ENCODE measurements around the gene KCNG2.

DNA sequence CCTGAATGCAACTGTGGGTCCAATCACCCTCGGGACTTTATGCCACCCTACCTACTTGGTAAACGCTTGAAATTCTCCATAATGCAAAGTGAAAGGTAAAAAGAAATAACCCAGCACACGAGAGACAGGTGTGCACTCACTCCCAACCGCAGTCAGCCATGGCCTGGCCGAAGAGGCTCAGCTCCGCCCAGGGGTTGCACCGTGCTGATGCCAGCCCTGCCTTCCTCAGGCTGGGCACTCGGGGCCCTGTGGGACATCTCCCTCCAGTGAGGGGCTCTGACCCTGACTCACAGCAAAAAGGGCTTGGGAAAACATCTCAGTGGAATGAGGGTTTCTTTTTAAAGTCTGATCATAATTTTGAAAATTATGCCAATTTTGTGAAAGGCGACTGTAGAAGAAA, 140.5 kb downstream of the KCNG2 start:
- TF ChIP-seq EZH2phosphoT487 (IDR thresholded peaks at IDR 0.05; ENCODE audit: unreplicated experiment): no peak
- TF ChIP-seq EZH2 (IDR thresholded peaks at IDR 0.05; ENCODE audit: low read depth, unreplicated experiment): no peak
- TF ChIP-seq, protein P1, sequence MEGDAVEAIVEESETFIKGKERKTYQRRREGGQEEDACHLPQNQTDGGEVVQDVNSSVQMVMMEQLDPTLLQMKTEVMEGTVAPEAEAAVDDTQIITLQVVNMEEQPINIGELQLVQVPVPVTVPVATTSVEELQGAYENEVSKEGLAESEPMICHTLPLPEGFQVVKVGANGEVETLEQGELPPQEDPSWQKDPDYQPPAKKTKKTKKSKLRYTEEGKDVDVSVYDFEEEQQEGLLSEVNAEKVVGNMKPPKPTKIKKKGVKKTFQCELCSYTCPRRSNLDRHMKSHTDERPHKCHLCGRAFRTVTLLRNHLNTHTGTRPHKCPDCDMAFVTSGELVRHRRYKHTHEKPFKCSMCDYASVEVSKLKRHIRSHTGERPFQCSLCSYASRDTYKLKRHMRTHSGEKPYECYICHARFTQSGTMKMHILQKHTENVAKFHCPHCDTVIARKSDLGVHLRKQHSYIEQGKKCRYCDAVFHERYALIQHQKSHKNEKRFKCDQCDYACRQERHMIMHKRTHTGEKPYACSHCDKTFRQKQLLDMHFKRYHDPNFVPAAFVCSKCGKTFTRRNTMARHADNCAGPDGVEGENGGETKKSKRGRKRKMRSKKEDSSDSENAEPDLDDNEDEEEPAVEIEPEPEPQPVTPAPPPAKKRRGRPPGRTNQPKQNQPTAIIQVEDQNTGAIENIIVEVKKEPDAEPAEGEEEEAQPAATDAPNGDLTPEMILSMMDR (conservative IDR thresholded peaks at IDR 0.05; ENCODE audit: low read depth in 2 of 2): no peak
- TF ChIP-seq, protein P2, sequence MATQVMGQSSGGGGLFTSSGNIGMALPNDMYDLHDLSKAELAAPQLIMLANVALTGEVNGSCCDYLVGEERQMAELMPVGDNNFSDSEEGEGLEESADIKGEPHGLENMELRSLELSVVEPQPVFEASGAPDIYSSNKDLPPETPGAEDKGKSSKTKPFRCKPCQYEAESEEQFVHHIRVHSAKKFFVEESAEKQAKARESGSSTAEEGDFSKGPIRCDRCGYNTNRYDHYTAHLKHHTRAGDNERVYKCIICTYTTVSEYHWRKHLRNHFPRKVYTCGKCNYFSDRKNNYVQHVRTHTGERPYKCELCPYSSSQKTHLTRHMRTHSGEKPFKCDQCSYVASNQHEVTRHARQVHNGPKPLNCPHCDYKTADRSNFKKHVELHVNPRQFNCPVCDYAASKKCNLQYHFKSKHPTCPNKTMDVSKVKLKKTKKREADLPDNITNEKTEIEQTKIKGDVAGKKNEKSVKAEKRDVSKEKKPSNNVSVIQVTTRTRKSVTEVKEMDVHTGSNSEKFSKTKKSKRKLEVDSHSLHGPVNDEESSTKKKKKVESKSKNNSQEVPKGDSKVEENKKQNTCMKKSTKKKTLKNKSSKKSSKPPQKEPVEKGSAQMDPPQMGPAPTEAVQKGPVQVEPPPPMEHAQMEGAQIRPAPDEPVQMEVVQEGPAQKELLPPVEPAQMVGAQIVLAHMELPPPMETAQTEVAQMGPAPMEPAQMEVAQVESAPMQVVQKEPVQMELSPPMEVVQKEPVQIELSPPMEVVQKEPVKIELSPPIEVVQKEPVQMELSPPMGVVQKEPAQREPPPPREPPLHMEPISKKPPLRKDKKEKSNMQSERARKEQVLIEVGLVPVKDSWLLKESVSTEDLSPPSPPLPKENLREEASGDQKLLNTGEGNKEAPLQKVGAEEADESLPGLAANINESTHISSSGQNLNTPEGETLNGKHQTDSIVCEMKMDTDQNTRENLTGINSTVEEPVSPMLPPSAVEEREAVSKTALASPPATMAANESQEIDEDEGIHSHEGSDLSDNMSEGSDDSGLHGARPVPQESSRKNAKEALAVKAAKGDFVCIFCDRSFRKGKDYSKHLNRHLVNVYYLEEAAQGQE (IDR thresholded peaks at IDR 0.05; ENCODE audit: unreplicated experiment): no peak
- TF ChIP-seq, protein P3, sequence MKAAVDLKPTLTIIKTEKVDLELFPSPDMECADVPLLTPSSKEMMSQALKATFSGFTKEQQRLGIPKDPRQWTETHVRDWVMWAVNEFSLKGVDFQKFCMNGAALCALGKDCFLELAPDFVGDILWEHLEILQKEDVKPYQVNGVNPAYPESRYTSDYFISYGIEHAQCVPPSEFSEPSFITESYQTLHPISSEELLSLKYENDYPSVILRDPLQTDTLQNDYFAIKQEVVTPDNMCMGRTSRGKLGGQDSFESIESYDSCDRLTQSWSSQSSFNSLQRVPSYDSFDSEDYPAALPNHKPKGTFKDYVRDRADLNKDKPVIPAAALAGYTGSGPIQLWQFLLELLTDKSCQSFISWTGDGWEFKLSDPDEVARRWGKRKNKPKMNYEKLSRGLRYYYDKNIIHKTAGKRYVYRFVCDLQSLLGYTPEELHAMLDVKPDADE (IDR thresholded peaks at IDR 0.05): no peak
- no peak for TF ChIP-seq POLR2AphosphoS5 (IDR thresholded peaks at IDR 0.05; ENCODE audit: low read depth)
- no peak for TF ChIP-seq CREB1 (CRISPR knock-in tag; IDR thresholded peaks at IDR 0.05; ENCODE audit: low read depth)
- no peak for TF ChIP-seq JUNB (IDR thresholded peaks at IDR 0.05; ENCODE audit: unreplicated experiment)
- TF ChIP-seq ZNF114 (CRISPR knock-in tag; IDR thresholded peaks at IDR 0.05): no peak
- TF ChIP-seq STAT1 (IDR thresholded peaks at IDR 0.05; ENCODE audit: unreplicated experiment): no peak
- TF ChIP-seq ZNF331 (CRISPR knock-in tag; IDR thresholded peaks at IDR 0.05; ENCODE audit: low read depth): no peak
- no peak for TF ChIP-seq NANOG (IDR thresholded peaks at IDR 0.05; ENCODE audit: borderline replicate concordance)

All from GM23338 (cell line).